ENCODE data around the gene NFYA.

Gene NFYA

GRCh38 chr6:41054511-41054910 is 18.3 kb upstream of the NFYA start:
- no peak for DNase-seq (ENCODE audit: insufficient read length, low spot score)
- no peak for FAIRE-seq
- no peak for TF ChIP-seq POLR2A (IDR thresholded peaks at IDR 0.05; ENCODE audit: low read depth, low read length)

DNA sequence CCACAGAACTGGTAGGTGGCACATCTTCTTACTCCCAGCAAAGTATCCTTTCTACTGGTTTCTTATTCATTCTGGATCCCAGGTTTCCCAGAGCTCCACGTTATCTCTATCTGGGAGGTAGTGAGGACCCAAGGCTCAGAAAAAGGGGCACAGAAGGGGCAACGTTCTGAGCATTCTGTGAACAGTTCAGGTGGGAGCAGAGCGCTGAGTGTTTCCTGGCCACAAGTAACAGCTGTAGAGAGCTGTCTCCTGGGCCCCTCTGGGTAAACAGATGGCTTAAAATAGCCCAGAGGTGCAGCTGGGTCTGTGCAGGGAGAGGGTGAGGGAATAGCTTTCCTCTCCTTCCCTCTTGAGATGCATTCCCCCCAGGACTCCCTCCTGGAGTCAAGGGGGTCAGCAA is 17.6 kb upstream of the NFYA start:
- FAIRE-seq (no peak), DNase-seq (ENCODE audit: insufficient read length, low spot score) (no peak)
- TF ChIP-seq POLR2A (IDR thresholded peaks at IDR 0.05; ENCODE audit: low read depth, low read length), result no peak

- FAIRE-seq, result no peak
- no peak for DNase-seq (ENCODE audit: insufficient read length, low spot score)
- no peak for TF ChIP-seq POLR2A (IDR thresholded peaks at IDR 0.05; ENCODE audit: low read depth, low read length)
Measured at GRCh38 chr6:41056768-41057490, 15.8 kb upstream of the NFYA start.

DNA sequence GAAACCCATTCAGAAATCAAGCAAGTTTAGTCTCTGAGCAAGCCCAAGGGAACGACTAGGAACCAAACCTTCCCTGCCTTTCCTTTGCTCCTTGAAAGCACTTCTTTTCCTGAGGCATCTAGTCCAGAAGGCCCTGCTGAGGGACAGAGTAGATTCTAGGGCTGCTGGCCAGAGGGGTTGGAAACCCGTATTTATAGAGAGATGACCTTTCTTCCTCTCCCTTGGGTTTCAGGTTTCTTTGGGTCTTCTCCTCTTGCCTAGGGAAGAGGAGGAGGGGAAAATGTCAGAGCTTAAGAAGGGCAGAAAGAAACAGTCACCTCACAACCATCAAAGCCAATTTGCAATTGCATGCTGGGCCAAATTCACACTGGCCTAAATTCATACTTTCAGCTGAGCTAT is 14.0 kb upstream of the NFYA start:
- DNase-seq (ENCODE audit: insufficient read length, low spot score), result no peak
- FAIRE-seq, result no peak
- TF ChIP-seq POLR2A (IDR thresholded peaks at IDR 0.05; ENCODE audit: low read depth, low read length), result no peak

DNA sequence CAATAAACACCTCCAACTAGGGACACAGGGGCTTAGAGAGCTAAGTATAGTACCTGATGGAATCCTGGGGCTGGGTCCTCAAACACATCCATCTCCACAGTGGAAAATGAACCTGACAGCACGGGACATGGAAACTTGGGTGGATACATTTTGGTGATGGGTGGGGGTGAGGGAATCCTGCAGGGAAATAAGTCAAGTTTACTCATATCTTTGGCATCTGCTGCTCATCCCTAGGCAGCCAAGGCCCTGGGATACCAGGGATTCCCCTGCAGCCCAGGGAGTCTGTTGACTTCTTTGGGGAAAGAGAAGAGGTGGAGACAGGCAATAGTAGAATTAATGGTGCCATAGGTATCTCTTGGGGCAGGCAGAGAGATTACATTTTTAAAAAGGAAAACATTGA is 13.2 kb upstream of the NFYA start:
- FAIRE-seq (no peak), DNase-seq (ENCODE audit: insufficient read length, low spot score) (no peak)
- no peak for TF ChIP-seq POLR2A (IDR thresholded peaks at IDR 0.05; ENCODE audit: low read depth, low read length)

DNA sequence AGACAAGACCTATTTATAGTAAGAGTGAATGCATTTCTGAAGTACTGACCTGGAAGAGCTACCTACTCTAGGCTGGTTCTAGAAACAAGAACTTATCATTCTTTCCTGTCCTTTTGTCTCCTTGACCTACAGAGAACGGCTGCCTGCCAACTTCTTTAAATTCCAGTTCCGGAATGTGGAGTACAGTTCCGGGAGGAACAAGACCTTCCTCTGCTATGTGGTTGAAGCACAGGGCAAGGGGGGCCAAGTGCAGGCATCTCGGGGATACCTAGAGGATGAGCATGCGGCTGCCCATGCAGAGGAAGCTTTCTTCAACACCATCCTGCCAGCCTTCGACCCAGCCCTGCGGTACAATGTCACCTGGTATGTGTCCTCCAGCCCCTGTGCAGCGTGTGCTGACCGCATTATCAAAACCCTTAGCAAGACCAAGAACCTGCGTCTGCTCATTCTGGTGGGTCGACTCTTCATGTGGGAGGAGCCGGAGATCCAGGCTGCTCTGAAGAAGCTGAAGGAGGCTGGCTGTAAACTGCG is 11.5 kb upstream of the NFYA start:
- FAIRE-seq (no peak), DNase-seq (ENCODE audit: insufficient read length, low spot score) (no peak)
- no peak for TF ChIP-seq POLR2A (IDR thresholded peaks at IDR 0.05; ENCODE audit: low read depth, low read length)

DNA sequence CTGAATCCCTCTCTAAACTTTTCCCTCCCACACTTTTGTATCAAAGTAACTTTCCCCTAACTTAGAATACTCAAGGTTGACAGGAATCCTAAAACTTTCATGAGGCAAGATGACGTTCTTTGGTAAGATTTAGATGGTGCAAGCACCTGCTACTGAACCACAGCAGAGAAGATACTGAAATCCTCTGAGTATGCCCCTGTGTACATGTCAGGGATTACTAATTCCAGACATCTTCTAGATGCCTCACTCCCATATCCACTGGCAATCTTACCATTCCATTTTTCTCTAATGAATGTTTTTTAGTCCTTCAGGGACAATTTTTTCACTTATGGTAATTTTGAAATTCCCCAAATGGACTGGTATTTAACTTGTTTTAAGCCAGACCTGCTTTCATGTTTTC is 10.7 kb upstream of the NFYA start:
- FAIRE-seq, result no peak
- no peak for DNase-seq (ENCODE audit: insufficient read length, low spot score)
- no peak for TF ChIP-seq POLR2A (IDR thresholded peaks at IDR 0.05; ENCODE audit: low read depth, low read length)

GRCh38 chr6:41063884-41064285 is 8.9 kb upstream of the NFYA start:
- no peak for DNase-seq (ENCODE audit: insufficient read length, low spot score)
- TF ChIP-seq POLR2A (IDR thresholded peaks at IDR 0.05; ENCODE audit: low read depth, low read length), result no peak
- no peak for FAIRE-seq

DNA sequence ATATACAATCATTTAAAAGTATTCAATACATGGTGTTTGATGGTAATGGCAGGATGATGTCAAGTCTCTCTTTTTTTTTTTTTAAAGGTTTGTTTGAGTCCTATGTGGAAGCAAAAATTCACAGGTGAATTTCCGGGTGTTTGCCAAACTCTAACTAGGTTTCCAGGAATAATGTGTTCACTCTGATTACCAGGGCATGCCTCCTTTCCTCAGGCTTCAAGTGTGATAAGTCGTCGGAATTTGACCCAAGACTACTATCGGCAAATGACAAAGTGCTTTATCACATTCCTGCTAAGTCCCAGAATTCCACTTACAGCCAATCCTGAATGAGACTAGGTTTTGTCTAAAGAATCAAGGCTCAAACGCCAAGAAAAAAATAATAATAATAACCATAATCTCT is 7.9 kb upstream of the NFYA start:
- TF ChIP-seq POLR2A (IDR thresholded peaks at IDR 0.05; ENCODE audit: low read depth, low read length), result no peak
- no peak for FAIRE-seq

DNA sequence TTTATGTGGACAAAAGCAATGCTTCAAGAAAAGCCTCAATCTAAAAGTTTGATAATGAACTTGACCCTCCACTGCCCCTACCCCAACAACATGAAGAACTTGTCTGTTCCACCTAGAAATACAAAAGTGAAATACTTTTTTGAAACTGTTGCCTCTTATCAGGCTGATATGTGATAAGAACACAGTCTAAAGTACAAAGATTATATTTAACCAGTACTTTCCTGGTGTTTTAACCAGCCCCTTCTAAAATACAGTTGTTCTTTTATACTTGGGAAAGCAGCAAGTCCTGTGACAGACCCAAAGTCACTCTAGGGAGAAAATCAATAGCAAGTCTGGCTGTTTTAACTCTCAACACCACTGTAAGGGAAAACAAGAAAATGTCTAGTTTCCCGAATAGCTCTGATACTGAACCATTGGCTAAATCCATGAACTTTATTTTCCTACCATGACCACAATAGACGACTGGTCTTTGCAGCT is 7.2 kb upstream of the NFYA start:
- FAIRE-seq (peak; percentile 30), DNase-seq (ENCODE audit: insufficient read length, low spot score) (no peak)
- no peak for TF ChIP-seq POLR2A (IDR thresholded peaks at IDR 0.05; ENCODE audit: low read depth, low read length)

More for the DNA sequence above, 7.9 kb upstream of the NFYA start:
- no peak for DNase-seq (ENCODE audit: insufficient read length, low spot score)

GRCh38 chr6:41066867-41067304 is 5.9 kb upstream of the NFYA start:
- DNase-seq (ENCODE audit: insufficient read length, low spot score) (no peak), FAIRE-seq (peak; percentile 96)
- no peak for TF ChIP-seq POLR2A (IDR thresholded peaks at IDR 0.05; ENCODE audit: low read depth, low read length)

DNA sequence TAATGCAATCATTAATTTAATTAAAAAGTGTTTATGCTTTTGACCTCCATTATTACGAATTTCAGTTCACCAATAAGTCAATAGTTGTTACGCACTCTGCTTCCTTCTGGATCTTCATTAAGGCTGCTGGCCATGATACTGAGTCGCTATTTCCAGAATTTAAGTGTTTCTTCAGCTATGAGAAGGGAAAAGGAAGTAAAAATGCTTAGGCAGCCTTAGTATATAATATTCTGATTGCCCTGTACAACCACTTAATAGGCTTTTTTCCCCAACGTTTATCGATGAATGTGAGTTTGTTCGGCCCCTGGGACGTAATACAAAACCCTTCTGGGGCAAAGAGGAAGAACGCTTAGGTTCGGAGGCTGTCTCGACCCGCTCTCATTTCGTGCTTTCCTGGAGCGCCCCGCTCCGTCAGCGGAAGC is 1.3 kb upstream of the NFYA start:
- DNase-seq (ENCODE audit: insufficient read length, low spot score) (no peak), FAIRE-seq (peak; percentile 89)
- peak; percentile 58; the same call in 1 of the 2 replicates for TF ChIP-seq POLR2A (IDR thresholded peaks at IDR 0.05; ENCODE audit: low read depth, low read length)

- FAIRE-seq (peak; percentile 98), DNase-seq (ENCODE audit: insufficient read length, low spot score) (peak; percentile 79)
- TF ChIP-seq POLR2A (IDR thresholded peaks at IDR 0.05; ENCODE audit: low read depth, low read length), result peak; percentile 23; the same call in 1 of the 2 replicates
Measured at GRCh38 chr6:41071923-41072835, 595 bp upstream of the NFYA start, which contains the start of gene OARD1. Gene OARD1, minus strand, starts transcription at chr6:41072356. Its CDS starts 722 bp downstream, at chr6:41071634.

Measured in H54 (cell line).